Left lung (tissue), 10 donors: ENCODE measurements around the gene NR2F1-AS1. TPM values are rescaled to one million over a fixed set of nuclear protein-coding genes. Genes with fewer than 3 reads are reported as not detected.

Experiments used
- ATAC-seq: fragments of 200-7000 bp; cut with Tn5 transposase; one replicate; pipeline ENCODE4 v1.9.1; 2020; ENCODE audit warnings: moderate library complexity
- DNase-seq, 4 donors: peaks; one replicate each; pipeline ENCODE4 v3.0.0-alpha.2; 2013 to 2020
- H3K27ac ChIP-seq, 2 donors: fragments of 200-600 bp; sonication (generic) in 1 of 2; one replicate each; pipeline versions ENCODE4 v1.5.0 to v1.8.0; 2020 to 2021
- H3K27me3 ChIP-seq, 2 donors: fragments of 200-600 bp; sonication (generic) in 1 of 2; one replicate each; pipeline versions ENCODE4 v1.5.0 to v1.8.0; 2020 to 2021
- H3K36me3 ChIP-seq, 2 donors: fragments of 200-600 bp; sonication (generic) in 1 of 2; one replicate each; pipeline versions ENCODE4 v1.5.0 to v1.8.0; 2020 to 2021
- H3K4me1 ChIP-seq, 2 donors: fragments of 200-600 bp; one replicate each; pipeline ENCODE4 v1.8.0; 2021
- H3K4me3 ChIP-seq, 2 donors: fragments of 200-600 bp; sonication (generic) in 1 of 2; one replicate each; pipeline versions ENCODE4 v1.5.0 to v1.8.0; 2020 to 2021; ENCODE audit warnings: mild to moderate bottlenecking in 1 of 2
- H3K9me3 ChIP-seq, 2 donors: fragments of 200-600 bp; sonication (generic) in 1 of 2; one replicate each; pipeline versions ENCODE4 v1.5.0 to v1.8.0; 2020 to 2021
- CTCF ChIP-seq, 2 donors: fragments of 200-600 bp; sonication (generic) in 1 of 2; IDR thresholded peaks; one replicate each; pipeline versions ENCODE4 v1.5.0 to v1.8.0; 2021; ENCODE audit warnings: antibody characterized with exemption in 2 of 2
- intact Hi-C, 2 donors: fragments of 100-400 bp; cut with DNase I; formaldehyde crosslinking; loops; one replicate each; pipeline versions ENCODE4 v1.11.2 to v1.14.2; 2022
- polyA plus RNA-seq, 6 donors: library from polyadenylated mRNA; unstranded; fragments of 120-200 nt; gene quantifications; one replicate each; pipeline ENCODE4 v1.2.1, GENCODE V29; 2013; ENCODE audit not compliant: insufficient read length in 6 of 6
- total RNA-seq, 2 donors: library from RNA; stranded (reverse); fragmentation: NEBNext Ultra II Directional; extraction: Animal tissue kit (Norgen Biotek cat#: 25700); gene quantifications; one replicate each; pipeline ENCODE4 v1.2.1, GENCODE V29; 2021
- donor health status: DM: no; HTN: yes; CAD: no.
- donor health status: DM: no; HTN: no; CAD: no.

NR2F1-AS1 gene
- total and polyA plus RNA-seq, 8 donors, result 10.5 to 66.3 (median 48.3) TPM

GRCh38 chr5:93427316-93427715, 153.7 kb downstream of the NR2F1-AS1 start:
- H3K27me3 ChIP-seq, result no peaks in the 10 kb centered on the region
- no peaks in the 10 kb centered on the region for H3K4me1 ChIP-seq
- ATAC-seq (no peak), DNase-seq (no peak)
- TF ChIP-seq CTCF (IDR thresholded peaks at IDR 0.05), result no peak
- intact Hi-C loops, result no loop called here
- H3K4me3 ChIP-seq, result no peak overlapping the region
- no peak overlapping the region for H3K27ac ChIP-seq
- H3K36me3 ChIP-seq, result no peaks in the 10 kb centered on the region
- H3K9me3 ChIP-seq, result no peaks in the 10 kb centered on the region

GRCh38 chr5:93425096-93425495, 155.9 kb downstream of the NR2F1-AS1 start:
- intact Hi-C loops, result no loop called here
- no peak for ATAC-seq
- no peak for TF ChIP-seq CTCF (IDR thresholded peaks at IDR 0.05)
- no peaks in the 10 kb centered on the region for H3K9me3 ChIP-seq
- no peak for DNase-seq
- H3K4me3 ChIP-seq, result no peak overlapping the region
- no peak overlapping the region for H3K27ac ChIP-seq
- H3K27me3 ChIP-seq, result no peaks in the 10 kb centered on the region
- no peaks in the 10 kb centered on the region for H3K4me1 ChIP-seq
- H3K36me3 ChIP-seq, result no peaks in the 10 kb centered on the region

- intact Hi-C loops, result no loop called here
- no peak for TF ChIP-seq CTCF (IDR thresholded peaks at IDR 0.05)
- ATAC-seq, result no peak
These were observed 157.7 kb downstream of the NR2F1-AS1 start for GRCh38 chr5:93423300-93423699.

GRCh38 chr5:93422652-93423280, 158.3 kb downstream of the NR2F1-AS1 start:
- H3K27ac ChIP-seq, result no peak overlapping the region
- no peak for TF ChIP-seq CTCF (IDR thresholded peaks at IDR 0.05)
- intact Hi-C loops, result no loop called here

More at GRCh38 chr5:93423300-93423699, 157.7 kb downstream of the NR2F1-AS1 start:
- DNase-seq, result no peak
- no peak overlapping the region for H3K4me3 ChIP-seq
- no peaks in the 10 kb centered on the region for H3K27me3 ChIP-seq
- H3K36me3 ChIP-seq, result no peaks in the 10 kb centered on the region
- H3K4me1 ChIP-seq, result no peaks in the 10 kb centered on the region
- H3K27ac ChIP-seq, result no peak overlapping the region
- H3K9me3 ChIP-seq, result no peaks in the 10 kb centered on the region

GRCh38 chr5:93421987-93422401, 159.0 kb downstream of the NR2F1-AS1 start:
- H3K27ac ChIP-seq, result no peak overlapping the region

More at GRCh38 chr5:93422652-93423280, 158.3 kb downstream of the NR2F1-AS1 start:
- no peaks in the 10 kb centered on the region for H3K4me1 ChIP-seq
- H3K27me3 ChIP-seq, result no peaks in the 10 kb centered on the region
- ATAC-seq, result no peak
- no peak for DNase-seq
- no peaks in the 10 kb centered on the region for H3K9me3 ChIP-seq
- H3K36me3 ChIP-seq, result no peaks in the 10 kb centered on the region
- H3K4me3 ChIP-seq, result no peak overlapping the region

More at GRCh38 chr5:93421987-93422401, 159.0 kb downstream of the NR2F1-AS1 start:
- intact Hi-C loops, result no loop called here
- no peak for TF ChIP-seq CTCF (IDR thresholded peaks at IDR 0.05)
- Histone ChIP-seq H3K36me3 (no peaks in the 10 kb centered on the region), H3K27me3 (no peaks in the 10 kb centered on the region), H3K4me3 (no peak overlapping the region), H3K4me1 (no peaks in the 10 kb centered on the region), H3K9me3 (no peaks in the 10 kb centered on the region)
- ATAC-seq (no peak), DNase-seq (no peak)
